Naive thymus-derived CD4-positive, alpha-beta T cell (primary cell): Measurements from ENCODE around the gene PRRC2C. TPM values are rescaled to one million over a fixed set of nuclear protein-coding genes. Genes with fewer than 3 reads are reported as not detected.
"Not testable (repeated sequence)": the region's sequence is repeated elsewhere in the genome, so short reads cannot be mapped to it uniquely, and the experiment has no call there.

Experiments used
- ATAC-seq: fragments of 150-1000 bp; cut with Tn5 transposase; 2 replicates; pipeline ENCODE4 v1.10.0; 2021; ENCODE audit warnings: mild to moderate bottlenecking, moderate library complexity
- CTCF ChIA-PET: fragments of 350-600 bp; sonication (Branson Sonifier 250); formaldehyde crosslinking; loops from one replicate; lab custom pipeline; 2021; ENCODE audit warnings: antibody characterized with exemption; lab: Charles Lee
- POLR2A ChIA-PET: fragments of 350-600 bp; sonication (Branson Sonifier 250); formaldehyde crosslinking; loops from one replicate; lab custom pipeline; 2021; ENCODE audit warnings: antibody characterized with exemption, inconsistent platforms; lab: Charles Lee
- DNase-seq, 9 donors: peaks; one replicate each; pipeline versions ENCODE4 v3.0.0 to v3.0.0-alpha.2; 2020 to 2022; ENCODE audit warnings: mixed read lengths in 1 of 9
- H3K27ac ChIP-seq: one replicate; pipeline ENCODE4 v1.7.0; 2013; ENCODE audit warnings: mild to moderate bottlenecking, low read depth, low read length, moderate library complexity
- H3K27me3 ChIP-seq, 2 donors: one replicate each; pipeline ENCODE4 v1.7.0; 2013; ENCODE audit warnings: low read length in 2 of 2, mild to moderate bottlenecking in 2 of 2, moderate library complexity in 2 of 2; ENCODE audit not compliant: control insufficient read depth in 2 of 2, insufficient read depth in 2 of 2
- H3K36me3 ChIP-seq, 3 experiments: 1 replicate in 2 of 3; 2 replicates in 1 of 3; pipeline ENCODE4 v1.7.0; 2013; ENCODE audit warnings: low read length in 3 of 3, mild to moderate bottlenecking in 3 of 3, moderate library complexity in 1 of 3; ENCODE audit not compliant: insufficient read depth in 3 of 3, control insufficient read depth in 2 of 3
- H3K4me1 ChIP-seq, 2 donors: one replicate each; pipeline ENCODE4 v1.7.0; 2013; ENCODE audit warnings: low read length in 2 of 2, mild to moderate bottlenecking in 2 of 2, moderate library complexity in 1 of 2; ENCODE audit not compliant: control insufficient read depth in 2 of 2, insufficient read depth in 2 of 2
- H3K4me3 ChIP-seq: 2 replicates; pipeline ENCODE4 v1.7.0; 2013; ENCODE audit warnings: mild to moderate bottlenecking, low read length
- H3K9me3 ChIP-seq, 3 experiments: 1 replicate in 2 of 3; 2 replicates in 1 of 3; pipeline ENCODE4 v1.7.0; 2013; ENCODE audit warnings: low read length in 3 of 3; ENCODE audit not compliant: control insufficient read depth in 2 of 3
- H3K27ac Mint-ChIP-seq, 9 donors: one replicate each; pipeline ENCODE4 v1.8.0; 2020 to 2022; ENCODE audit warnings: mixed read lengths in 9 of 9, mild to moderate bottlenecking in 8 of 9, moderate library complexity in 5 of 9, inconsistent platforms in 2 of 9
- H3K27me3 Mint-ChIP-seq, 5 donors: one replicate each; pipeline ENCODE4 v1.8.0; 2021 to 2022; ENCODE audit warnings: mixed read lengths in 5 of 5, mild to moderate bottlenecking in 1 of 5
- H3K36me3 Mint-ChIP-seq, 5 donors: one replicate each; pipeline ENCODE4 v1.8.0; 2020 to 2022; ENCODE audit warnings: mixed read lengths in 5 of 5, mild to moderate bottlenecking in 3 of 5, inconsistent platforms in 1 of 5
- H3K4me1 Mint-ChIP-seq, 7 donors: one replicate each; pipeline ENCODE4 v1.8.0; 2020 to 2022; ENCODE audit warnings: mixed read lengths in 7 of 7, mild to moderate bottlenecking in 3 of 7, inconsistent platforms in 1 of 7
- H3K4me3 Mint-ChIP-seq, 10 donors: one replicate each; pipeline ENCODE4 v1.8.0; 2020 to 2022; ENCODE audit warnings: mild to moderate bottlenecking in 10 of 10, mixed read lengths in 10 of 10, moderate library complexity in 6 of 10, inconsistent platforms in 2 of 10
- H3K9me3 Mint-ChIP-seq, 11 donors: one replicate each; pipeline ENCODE4 v1.8.0; 2020 to 2022; ENCODE audit warnings: mixed read lengths in 11 of 11, mild to moderate bottlenecking in 4 of 11, inconsistent platforms in 1 of 11, moderate library complexity in 1 of 11
- intact Hi-C, 2 donors: fragments of 100-400 bp; cut with micrococcal nuclease; formaldehyde crosslinking; loops; one replicate each; pipeline ENCODE4 v1.15.1; 2023
- polyA plus RNA-seq, 2 donors: library from polyadenylated mRNA; unstranded; fragments of 300-500 nt; fragmentation: Illumina TruSeq; gene quantifications; one replicate each; pipeline ENCODE4 v1.2.3, GENCODE V29; 2021
- total RNA-seq, 6 experiments: library from RNA in 5 of 6; stranded (reverse) in 5 of 6; gene quantifications; 1 replicate in 5 of 6; 2 replicates in 1 of 6; pipeline ENCODE4 v1.2.3 and lab custom pipeline; 2021 to 2026

The PRRC2C gene
- total and polyA plus RNA-seq, 7 experiments from 2014 or later = 45.2 to 341 (median 285) TPM

GRCh38 chr1:171588230-171588629 lies 102.9 kb downstream of the PRRC2C start:
- peaks cover 47 to 88% (median 52%) of the 10 kb centered on the region in 3 experiments for H3K36me3 ChIP-seq
- H3K27me3 ChIP-seq = no peaks in the 10 kb centered on the region

DNA sequence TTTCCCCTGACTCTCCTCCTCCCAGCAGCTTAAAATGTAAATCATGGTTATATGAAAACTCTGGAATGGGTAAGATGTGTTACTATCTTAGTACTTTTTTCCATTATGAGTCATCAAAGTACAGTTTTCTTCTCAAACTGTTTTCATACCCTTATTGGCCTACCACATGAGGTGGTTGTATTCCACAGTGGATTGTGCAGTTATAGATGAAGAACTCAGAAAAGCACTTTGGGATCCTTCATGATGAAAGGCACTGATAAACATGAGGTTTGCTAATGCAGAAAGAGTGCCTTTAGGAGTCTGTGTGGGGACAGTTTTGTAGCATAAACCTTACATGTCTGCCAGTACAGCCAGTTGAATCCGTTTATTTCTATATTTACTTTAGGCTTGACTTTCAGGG lies 104.7 kb downstream of the PRRC2C start:
- Histone ChIP-seq H3K9me3 (no peaks in the 10 kb centered on the region), H3K36me3 (peaks cover 42 to 76% (median 42%) of the 10 kb centered on the region in 3 experiments), H3K4me1 (no peaks in the 10 kb centered on the region), H3K27me3 (no peaks in the 10 kb centered on the region), H3K27ac (no peak overlapping the region), H3K4me3 (no peak overlapping the region)
- ChIA-PET CTCF (no interaction called here), POLR2A (no interaction called here)
- Mint-ChIP-seq H3K4me1 (peaks cover 0 to 8% (median 0%) of the 10 kb centered on the region in 7 donors), H3K27ac (peak overlapping the region in 5 of 9 donors; percentile 17 to 57 (median 57)), H3K27me3 (no peaks in the 10 kb centered on the region), H3K9me3 (peaks cover 0 to 2% (median 0%) of the 10 kb centered on the region in 11 donors), H3K36me3 (peaks cover 20 to 65% (median 56%) of the 10 kb centered on the region in 5 donors), H3K4me3 (no peak overlapping the region)
- ATAC-seq = no peak
- intact Hi-C loops = no loop called here
- no peak for DNase-seq

More at GRCh38 chr1:171588230-171588629, 102.9 kb downstream of the PRRC2C start:
- Mint-ChIP-seq H3K27me3 (no peaks in the 10 kb centered on the region), H3K9me3 (peaks cover 0 to 2% (median 0%) of the 10 kb centered on the region in 11 donors), H3K4me1 (peaks cover 0 to 8% (median 0%) of the 10 kb centered on the region in 7 donors), H3K4me3 (no peak overlapping the region), H3K27ac (no peak overlapping the region), H3K36me3 (peaks cover 24 to 74% (median 63%) of the 10 kb centered on the region in 5 donors)
- DNase-seq = no peak
- no peaks in the 10 kb centered on the region for H3K9me3 ChIP-seq
- ChIA-PET CTCF (no interaction called here), POLR2A (no interaction called here)
- no peak for ATAC-seq
- H3K27ac ChIP-seq = no peak overlapping the region
- intact Hi-C loops = loop anchor here in 1 of 2 donors (2.0 kb wide), 1 partner anchor 15 kb away; no protein-coding TSS in a partner anchor
- H3K4me3 ChIP-seq = no peak overlapping the region
- H3K4me1 ChIP-seq = no peaks in the 10 kb centered on the region

DNA sequence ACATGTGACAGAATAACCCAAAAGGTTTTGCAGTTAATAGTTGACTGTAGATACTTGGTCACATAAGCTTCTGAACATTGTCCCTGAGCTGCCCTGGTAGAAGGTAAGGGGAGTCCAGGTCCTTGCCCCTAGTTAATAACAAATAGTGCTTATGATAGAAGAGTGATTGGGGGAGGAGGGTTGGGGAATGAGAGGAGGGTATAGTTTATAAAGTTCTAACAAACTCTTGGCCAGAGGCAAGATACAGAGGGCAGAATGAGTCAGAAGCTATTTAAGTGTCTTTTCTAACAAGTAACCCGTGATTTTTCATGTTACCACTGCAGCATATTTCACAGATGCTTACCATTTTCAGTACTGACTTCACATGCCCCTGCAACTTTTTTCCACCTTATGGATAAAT lies 110.0 kb downstream of the PRRC2C start:
- Histone ChIP-seq H3K36me3 (peaks cover 16 to 33% (median 17%) of the 10 kb centered on the region in 3 experiments), H3K4me1 (no peaks in the 10 kb centered on the region), H3K9me3 (no peaks in the 10 kb centered on the region), H3K27ac (no peak overlapping the region), H3K27me3 (no peaks in the 10 kb centered on the region), H3K4me3 (no peak overlapping the region)
- intact Hi-C loops = no loop called here
- CTCF ChIA-PET = no interaction called here
- DNase-seq (no peak), ATAC-seq (no peak)
- POLR2A ChIA-PET = no interaction called here
- Mint-ChIP-seq H3K9me3 (peaks cover 0 to 13% (median 0%) of the 10 kb centered on the region in 11 donors), H3K4me1 (peaks cover 0 to 1% (median 0%) of the 10 kb centered on the region in 7 donors), H3K4me3 (no peak overlapping the region), H3K27ac (peak overlapping the region in 6 of 9 donors; percentile 37 to 80 (median 56)), H3K36me3 (peaks cover 11 to 34% (median 25%) of the 10 kb centered on the region in 5 donors), H3K27me3 (no peaks in the 10 kb centered on the region)

DNA sequence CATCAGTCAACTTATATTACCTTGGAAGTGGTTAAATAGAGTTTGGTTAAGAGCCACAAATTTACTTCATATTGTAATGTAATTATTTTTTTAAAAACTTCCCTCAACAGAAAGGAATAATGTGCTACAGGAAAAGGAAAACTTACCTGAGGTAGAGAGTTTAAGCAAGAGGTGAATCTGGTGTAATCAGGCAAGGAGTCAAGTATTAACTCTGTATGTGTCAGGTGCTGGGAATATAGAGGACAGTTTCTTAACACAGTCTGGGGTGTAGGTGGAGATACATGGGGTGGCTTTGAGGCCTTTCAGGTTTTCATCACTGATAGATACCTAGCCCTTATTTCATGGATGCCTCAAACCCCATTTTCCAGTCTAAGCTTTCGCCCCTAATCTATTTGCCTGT lies 110.8 kb downstream of the PRRC2C start:
- Mint-ChIP-seq H3K27ac (peak overlapping the region in 4 of 9 donors; percentile 12 to 71 (median 58)), H3K27me3 (no peaks in the 10 kb centered on the region), H3K9me3 (peaks cover 0 to 13% (median 0%) of the 10 kb centered on the region in 11 donors), H3K4me1 (peaks cover 0 to 1% (median 0%) of the 10 kb centered on the region in 7 donors), H3K36me3 (peaks cover 10 to 28% (median 17%) of the 10 kb centered on the region in 5 donors), H3K4me3 (no peak overlapping the region)
- Histone ChIP-seq H3K4me1 (no peaks in the 10 kb centered on the region), H3K4me3 (no peak overlapping the region), H3K36me3 (peaks cover 11 to 25% (median 11%) of the 10 kb centered on the region in 3 experiments), H3K27me3 (no peaks in the 10 kb centered on the region), H3K9me3 (no peaks in the 10 kb centered on the region), H3K27ac (no peak overlapping the region)
- intact Hi-C loops = no loop called here
- DNase-seq (no peak), ATAC-seq (no peak)
- ChIA-PET CTCF (no interaction called here), POLR2A (no interaction called here)

- Histone ChIP-seq H3K4me3 (no peak overlapping the region), H3K9me3 (no peaks in the 10 kb centered on the region), H3K27ac (no peak overlapping the region), H3K36me3 (peaks cover 6 to 19% (median 8%) of the 10 kb centered on the region in 3 experiments), H3K27me3 (no peaks in the 10 kb centered on the region), H3K4me1 (no peaks in the 10 kb centered on the region)
- H3K27me3 Mint-ChIP-seq = no peaks in the 10 kb centered on the region
- H3K9me3 Mint-ChIP-seq = peaks cover 0 to 13% (median 0%) of the 10 kb centered on the region in 11 donors
- H3K36me3 Mint-ChIP-seq = peaks cover 7 to 22% (median 14%) of the 10 kb centered on the region in 5 donors
- DNase-seq = no peak
- ATAC-seq = no peak
- peak overlapping the region in 3 of 9 donors; percentile 12 to 71 (median 50) for H3K27ac Mint-ChIP-seq
- intact Hi-C loops = no loop called here
- CTCF ChIA-PET = no interaction called here
- H3K4me3 Mint-ChIP-seq = no peak overlapping the region
- POLR2A ChIA-PET = no interaction called here
- H3K4me1 Mint-ChIP-seq = peaks cover 0 to 1% (median 0%) of the 10 kb centered on the region in 7 donors
Observed at GRCh38 chr1:171596705-171597104, 111.4 kb downstream of the PRRC2C start.

GRCh38 chr1:171597203-171597602 lies 111.9 kb downstream of the PRRC2C start:
- intact Hi-C loops = no loop called here
- no peaks in the 10 kb centered on the region for H3K27me3 Mint-ChIP-seq
- peaks cover 0 to 13% (median 0%) of the 10 kb centered on the region in 11 donors for H3K9me3 Mint-ChIP-seq
- no peak overlapping the region for H3K4me3 ChIP-seq
- H3K9me3 ChIP-seq = no peaks in the 10 kb centered on the region
- DNase-seq (no peak), ATAC-seq (peak; percentile 22)
- H3K36me3 Mint-ChIP-seq = peaks cover 6 to 18% (median 11%) of the 10 kb centered on the region in 5 donors
- no peak overlapping the region for H3K27ac ChIP-seq
- no peaks in the 10 kb centered on the region for H3K27me3 ChIP-seq
- POLR2A ChIA-PET = no interaction called here
- H3K36me3 ChIP-seq = peaks cover under 1 to 14% (median 3%) of the 10 kb centered on the region in 3 experiments
- H3K27ac Mint-ChIP-seq = peak overlapping the region in 2 of 9 donors; percentile 36 to 38
- no peak overlapping the region for H3K4me3 Mint-ChIP-seq
- CTCF ChIA-PET = no interaction called here
- peaks cover 0 to 1% (median 0%) of the 10 kb centered on the region in 7 donors for H3K4me1 Mint-ChIP-seq
- H3K4me1 ChIP-seq = no peaks in the 10 kb centered on the region

- H3K36me3 ChIP-seq, H3K27me3 Mint-ChIP-seq, H3K4me1 ChIP-seq, H3K27me3 ChIP-seq, ATAC-seq, CTCF ChIA-PET, H3K27ac Mint-ChIP-seq, POLR2A ChIA-PET, DNase-seq, H3K27ac ChIP-seq, H3K4me3 ChIP-seq, H3K36me3 Mint-ChIP-seq, H3K4me3 Mint-ChIP-seq, H3K9me3 ChIP-seq, H3K4me1 Mint-ChIP-seq: not testable (repeated sequence)
- peaks cover 0 to 13% (median 0%) of the 10 kb centered on the region in 11 donors for H3K9me3 Mint-ChIP-seq
- intact Hi-C loops = loop anchor here in 1 of 2 donors (5.0 kb wide), 1 partner anchor 142 kb away; the partner anchor contains the start of gene VAMP4
Observed at GRCh38 chr1:171600310-171600709, 115.0 kb downstream of the PRRC2C start.
